Stimulated activated memory B cell treated with anti-CD40 and anti-IgM and Interleukin-4, amounts not matched to agents 10 μg/mL and 1 μg/mL and 100 μg/mL, for 72 hours (primary cell): ENCODE data around the gene MT1X.
"Not testable (repeated sequence)": the region's sequence is repeated elsewhere in the genome, so short reads cannot be mapped to it uniquely, and the experiment has no call there.

Experiments used
- ATAC-seq: fragments of 150-1000 bp; cut with Tn5 transposase; 2 replicates; pipeline ENCODE4 v1.10.0; 2021
- H3K27ac Mint-ChIP-seq: one replicate; pipeline ENCODE4 v1.8.0; 2022; ENCODE audit warnings: mild to moderate bottlenecking, mixed read lengths
- H3K27me3 Mint-ChIP-seq: one replicate; pipeline ENCODE4 v1.8.0; 2022; ENCODE audit warnings: mixed read lengths
- H3K36me3 Mint-ChIP-seq: one replicate; pipeline ENCODE4 v1.8.0; 2022; ENCODE audit warnings: mixed read lengths
- H3K4me1 Mint-ChIP-seq: one replicate; pipeline ENCODE4 v1.8.0; 2022; ENCODE audit warnings: mixed read lengths
- H3K4me3 Mint-ChIP-seq: one replicate; pipeline ENCODE4 v1.8.0; 2022; ENCODE audit warnings: mild to moderate bottlenecking, moderate library complexity, mixed read lengths
- H3K9me3 Mint-ChIP-seq: one replicate; pipeline ENCODE4 v1.8.0; 2022; ENCODE audit warnings: mixed read lengths

The MT1X gene

DNA sequence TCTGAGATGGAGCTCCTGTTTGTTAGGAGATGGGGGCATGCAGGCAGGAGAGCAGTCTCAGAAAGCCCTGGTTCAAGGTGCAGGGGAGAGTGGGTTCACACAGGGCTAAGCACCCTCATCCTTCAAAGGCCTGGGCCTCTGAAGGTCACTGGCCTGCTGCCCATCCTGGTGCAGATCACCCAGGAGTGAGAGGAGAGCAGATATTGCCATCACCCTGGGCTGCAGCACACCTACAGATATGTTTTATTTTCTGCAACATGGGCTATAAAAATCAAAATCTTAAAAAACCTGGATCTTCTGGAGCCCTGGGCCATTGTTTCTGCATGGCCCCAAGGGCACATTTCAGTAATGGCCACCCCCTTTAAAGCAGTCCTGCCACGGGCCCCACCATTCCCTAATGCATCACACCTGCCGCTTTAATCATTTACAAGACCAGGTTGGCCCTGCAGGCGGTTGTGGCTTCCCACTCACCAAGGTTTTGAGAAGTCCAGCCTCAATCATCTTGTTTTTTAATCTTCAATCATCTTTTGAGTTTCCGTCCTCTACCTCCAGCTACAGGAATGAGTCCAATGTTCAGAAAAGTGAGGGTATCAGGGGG is 27.3 kb downstream of the MT1X start:
- Mint-ChIP-seq H3K36me3 (no peaks in the 10 kb centered on the region), H3K9me3 (no peaks in the 10 kb centered on the region), H3K27ac (no peak overlapping the region), H3K4me3 (no peak overlapping the region), H3K4me1 (no peaks in the 10 kb centered on the region), H3K27me3 (no peaks in the 10 kb centered on the region)
- ATAC-seq: no peak

DNA sequence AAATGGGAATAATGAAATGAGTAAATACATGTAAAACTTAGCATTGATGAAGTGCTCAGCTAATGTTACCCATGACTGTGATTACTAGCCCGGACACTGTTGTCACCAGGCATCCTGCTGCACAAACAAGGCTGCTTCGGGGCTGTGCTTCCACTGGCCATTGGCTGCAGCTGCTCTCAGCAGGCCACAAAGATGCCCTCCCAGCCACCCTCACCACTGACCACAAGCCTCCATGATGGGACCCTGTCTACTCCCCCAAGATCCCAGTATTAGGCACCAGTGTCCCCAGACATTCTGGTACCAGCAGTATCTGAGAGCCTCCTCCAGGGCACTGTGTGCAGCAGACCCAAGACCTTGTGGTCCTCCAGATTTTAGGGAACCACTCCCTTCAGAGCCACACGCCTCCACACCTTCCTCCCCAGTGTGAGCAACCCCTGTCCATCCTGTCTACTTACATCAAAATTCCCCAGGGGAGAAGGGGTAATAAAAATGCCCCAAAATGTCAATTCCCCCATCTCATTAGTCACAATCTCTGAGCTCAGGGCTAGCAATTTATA is 28.0 kb downstream of the MT1X start:
- Mint-ChIP-seq H3K27ac (no peak overlapping the region), H3K4me3 (no peak overlapping the region)
- ATAC-seq: no peak

DNA sequence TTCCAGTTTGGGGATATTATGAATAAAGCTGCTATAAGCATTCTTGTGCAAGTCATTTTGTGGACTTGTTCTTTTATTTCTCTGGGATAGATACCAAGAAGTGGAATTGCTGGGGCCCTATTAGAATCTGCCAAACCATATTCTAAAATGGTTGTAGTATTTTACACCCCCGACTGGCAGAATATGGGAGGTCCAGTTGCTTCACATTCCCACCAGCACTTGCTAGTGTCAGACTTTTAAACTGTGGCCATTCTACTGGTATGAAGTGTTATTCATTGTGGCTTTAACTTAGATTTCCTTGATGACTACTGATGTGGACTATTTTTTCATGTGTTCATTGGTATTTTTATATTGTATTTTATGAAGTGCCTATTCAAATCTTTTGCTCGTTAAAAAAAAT is 29.6 kb downstream of the MT1X start:
- no peak overlapping the region for H3K4me3 Mint-ChIP-seq
- H3K4me1 Mint-ChIP-seq: no peaks in the 10 kb centered on the region
- H3K27me3 Mint-ChIP-seq: no peaks in the 10 kb centered on the region
- no peak overlapping the region for H3K27ac Mint-ChIP-seq
- no peak for ATAC-seq
- H3K36me3 Mint-ChIP-seq: no peaks in the 10 kb centered on the region
- H3K9me3 Mint-ChIP-seq: no peaks in the 10 kb centered on the region

More for the DNA sequence above, 28.0 kb downstream of the MT1X start:
- Mint-ChIP-seq H3K27me3 (no peaks in the 10 kb centered on the region), H3K4me1 (no peaks in the 10 kb centered on the region), H3K36me3 (no peaks in the 10 kb centered on the region), H3K9me3 (no peaks in the 10 kb centered on the region)

DNA sequence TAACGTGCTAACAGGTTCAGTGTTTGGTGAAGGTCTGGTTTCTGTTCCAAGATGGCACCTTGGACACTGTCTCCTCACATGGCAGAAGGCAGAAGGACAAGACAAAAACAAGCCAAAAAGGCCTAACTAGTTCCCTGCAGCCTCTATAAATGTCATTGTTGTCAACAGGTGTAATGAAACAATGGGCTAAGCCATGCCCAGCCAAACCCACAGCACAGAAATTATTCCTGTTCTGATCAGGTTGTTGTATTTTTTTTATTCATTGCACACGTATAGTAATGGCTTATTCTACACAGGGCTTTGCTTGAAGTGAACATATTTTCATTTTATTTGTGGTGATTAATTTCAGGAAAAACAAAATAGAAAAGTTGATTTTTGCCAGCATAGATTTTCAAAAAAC is 31.5 kb downstream of the MT1X start:
- ATAC-seq: no peak
- no peak overlapping the region for H3K4me3 Mint-ChIP-seq
- no peaks in the 10 kb centered on the region for H3K9me3 Mint-ChIP-seq
- H3K4me1 Mint-ChIP-seq: no peaks in the 10 kb centered on the region
- no peak overlapping the region for H3K27ac Mint-ChIP-seq
- H3K27me3 Mint-ChIP-seq: no peaks in the 10 kb centered on the region
- no peaks in the 10 kb centered on the region for H3K36me3 Mint-ChIP-seq

DNA sequence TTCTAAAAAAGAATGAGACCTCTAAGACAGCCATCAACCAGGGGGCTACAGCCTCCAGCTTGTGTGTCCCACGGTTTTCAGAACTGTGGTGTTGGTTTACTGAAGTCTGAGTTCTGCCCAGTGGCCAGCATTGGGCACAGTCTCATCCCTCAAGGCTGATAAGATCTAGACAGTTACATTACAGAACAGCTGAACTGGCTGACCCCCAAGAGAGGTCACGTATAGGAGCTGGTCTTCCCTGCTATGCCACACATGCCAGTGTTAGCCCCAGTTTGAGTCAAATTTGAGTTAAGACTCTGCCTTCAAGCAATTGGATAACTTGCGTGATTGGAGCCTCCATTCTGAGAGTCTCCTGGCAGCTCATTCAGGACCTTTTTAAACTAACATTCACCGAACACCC is 32.9 kb downstream of the MT1X start:
- no peaks in the 10 kb centered on the region for H3K9me3 Mint-ChIP-seq
- H3K4me3 Mint-ChIP-seq: no peak overlapping the region
- H3K27me3 Mint-ChIP-seq: no peaks in the 10 kb centered on the region
- H3K27ac Mint-ChIP-seq: no peak overlapping the region
- ATAC-seq: no peak
- H3K4me1 Mint-ChIP-seq: no peaks in the 10 kb centered on the region
- H3K36me3 Mint-ChIP-seq: no peaks in the 10 kb centered on the region

DNA sequence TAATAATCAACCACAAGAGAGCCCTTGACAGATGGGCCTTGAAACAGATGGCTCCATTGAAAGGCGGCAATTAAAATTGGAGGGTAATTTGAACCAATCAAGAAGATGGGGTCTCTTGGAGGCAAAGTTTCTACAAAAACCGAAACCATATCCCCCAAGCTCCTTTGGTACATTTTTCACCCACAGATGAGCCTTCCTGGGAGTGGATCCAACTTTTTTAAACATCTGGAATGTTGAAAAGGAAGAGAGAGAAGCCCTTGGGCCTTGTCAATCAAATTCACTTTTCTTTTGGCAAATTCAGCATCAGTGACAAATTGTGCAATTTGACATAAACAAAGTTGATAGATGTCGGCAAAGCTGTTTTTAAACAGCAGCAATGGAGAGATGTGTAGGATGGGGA is 34.5 kb downstream of the MT1X start:
- Mint-ChIP-seq H3K27me3 (no peaks in the 10 kb centered on the region), H3K9me3 (no peaks in the 10 kb centered on the region), H3K36me3 (no peaks in the 10 kb centered on the region), H3K4me1 (no peaks in the 10 kb centered on the region), H3K27ac (no peak overlapping the region), H3K4me3 (no peak overlapping the region)
- no peak for ATAC-seq

DNA sequence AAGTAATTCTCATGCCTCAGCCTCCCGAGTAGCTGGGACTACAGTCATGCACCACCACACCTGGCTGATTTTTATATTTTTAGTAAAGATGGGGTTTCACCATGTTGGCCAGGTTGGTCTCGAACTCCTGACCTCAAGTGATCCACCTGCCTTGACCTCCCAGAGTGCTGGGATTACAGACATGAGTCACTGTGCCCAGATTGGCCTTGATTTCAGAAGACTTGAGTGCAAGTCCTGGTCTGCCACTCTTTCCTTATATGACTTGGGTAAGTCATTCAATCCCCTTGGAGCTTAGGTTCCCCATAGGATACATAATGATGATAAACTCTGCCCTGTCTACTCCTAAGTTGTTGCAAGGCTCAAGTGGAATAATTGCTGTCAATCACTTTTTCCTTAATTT is 35.3 kb downstream of the MT1X start:
- not testable (repeated sequence) for H3K27me3 Mint-ChIP-seq, H3K4me1 Mint-ChIP-seq, H3K27ac Mint-ChIP-seq, H3K36me3 Mint-ChIP-seq, ATAC-seq, H3K9me3 Mint-ChIP-seq, H3K4me3 Mint-ChIP-seq

DNA sequence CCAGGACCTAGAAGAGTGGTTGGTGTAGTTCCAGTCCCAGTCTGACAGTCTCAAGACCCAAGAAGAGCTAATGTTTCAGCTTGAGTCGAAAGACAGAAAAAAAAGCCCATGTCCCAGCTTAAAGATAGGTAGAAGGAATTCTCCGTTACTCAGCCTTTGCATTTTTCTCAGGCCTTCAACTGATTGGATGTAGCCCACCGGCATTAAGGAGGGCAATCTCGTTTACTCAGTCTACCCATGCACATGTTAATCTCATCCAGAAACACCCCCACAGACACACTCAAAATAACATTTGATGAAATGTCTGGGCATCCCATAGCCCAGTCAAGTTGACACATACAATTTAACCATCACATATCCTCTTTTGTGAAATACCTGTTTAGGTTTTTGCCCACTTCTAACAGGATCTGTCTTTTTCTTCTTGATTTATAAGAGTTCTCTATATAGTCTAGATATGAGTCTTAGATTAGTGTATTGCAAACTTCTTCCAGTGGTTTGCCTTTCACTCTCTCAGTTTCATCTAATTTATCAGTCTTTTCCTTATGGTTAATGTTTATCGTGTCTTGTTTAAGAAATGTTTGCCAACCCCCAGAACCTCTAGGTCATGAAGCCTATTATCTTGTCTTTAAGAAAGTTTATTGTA is 40.1 kb downstream of the MT1X start:
- H3K4me1 Mint-ChIP-seq: no peaks in the 10 kb centered on the region
- H3K9me3 Mint-ChIP-seq: no peaks in the 10 kb centered on the region
- H3K4me3 Mint-ChIP-seq: no peak overlapping the region
- H3K27me3 Mint-ChIP-seq: peaks cover 15% of the 10 kb centered on the region
- no peak for ATAC-seq
- H3K27ac Mint-ChIP-seq: no peak overlapping the region
- no peaks in the 10 kb centered on the region for H3K36me3 Mint-ChIP-seq

DNA sequence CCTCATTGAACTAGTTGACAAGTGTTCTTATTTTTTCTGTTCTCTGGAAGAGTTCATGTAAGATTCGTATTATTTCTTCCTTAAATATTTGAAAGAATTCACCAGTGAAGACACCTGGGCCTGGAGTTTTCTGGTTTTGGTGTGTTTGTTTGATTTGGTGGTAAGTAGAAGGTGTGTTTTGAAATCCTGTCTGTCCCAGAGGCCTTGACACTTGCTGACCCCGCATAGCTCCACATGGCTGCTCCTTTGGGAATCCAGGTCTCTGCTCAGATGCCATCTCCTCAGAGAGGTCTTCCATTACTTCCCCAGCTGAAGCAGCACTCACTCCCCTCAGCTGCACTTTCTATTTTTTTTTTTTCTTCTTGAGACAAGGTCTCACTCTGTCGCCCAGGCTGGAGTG is 41.9 kb downstream of the MT1X start:
- ATAC-seq: no peak
- Mint-ChIP-seq H3K4me1 (peaks cover 7% of the 10 kb centered on the region), H3K4me3 (no peak overlapping the region), H3K9me3 (no peaks in the 10 kb centered on the region), H3K36me3 (no peaks in the 10 kb centered on the region), H3K27me3 (peaks cover 15% of the 10 kb centered on the region), H3K27ac (no peak overlapping the region)

DNA sequence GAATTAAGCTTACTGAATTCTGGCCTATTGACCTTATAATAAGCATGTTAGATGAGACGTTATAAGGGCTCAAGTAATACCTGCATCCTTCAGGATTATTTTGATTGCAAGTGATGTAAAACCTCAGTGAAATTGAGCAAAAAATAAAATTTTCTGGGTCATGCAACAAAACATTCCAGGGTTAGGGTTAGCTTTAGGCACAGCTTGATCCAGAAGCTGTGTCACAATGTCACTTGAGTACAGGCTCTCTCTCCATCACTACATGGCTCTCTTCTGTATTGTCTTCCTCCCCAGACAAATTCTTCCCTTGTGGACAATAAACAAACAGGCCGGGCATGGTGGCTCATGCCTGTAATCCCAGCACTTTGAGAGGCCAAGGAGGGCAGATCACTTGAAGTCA is 44.0 kb downstream of the MT1X start:
- Mint-ChIP-seq H3K4me1 (peaks cover 14% of the 10 kb centered on the region), H3K9me3 (no peaks in the 10 kb centered on the region), H3K27me3 (peaks cover 15% of the 10 kb centered on the region), H3K27ac (no peak overlapping the region), H3K36me3 (no peaks in the 10 kb centered on the region), H3K4me3 (no peak overlapping the region)
- no peak for ATAC-seq

DNA sequence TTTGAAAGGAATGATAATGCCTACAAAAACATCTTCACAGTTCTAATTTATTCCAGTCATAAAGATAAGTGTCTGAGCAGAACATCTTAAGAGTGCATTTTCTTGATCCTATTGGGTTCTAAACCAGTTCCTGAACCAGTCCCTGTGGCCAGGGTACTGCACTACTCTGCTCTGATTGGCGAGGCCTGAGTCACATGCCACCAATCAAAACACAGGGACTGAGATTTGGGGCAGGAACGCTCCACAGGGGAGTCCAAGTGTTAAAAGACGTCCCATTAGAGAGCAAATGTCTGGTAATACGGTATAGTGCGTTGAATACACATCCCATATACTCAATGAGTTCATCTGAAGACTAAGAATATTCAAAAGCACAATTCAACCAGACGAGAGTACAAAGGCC is 44.7 kb downstream of the MT1X start:
- H3K4me1 Mint-ChIP-seq: peaks cover 14% of the 10 kb centered on the region
- H3K9me3 Mint-ChIP-seq: no peaks in the 10 kb centered on the region
- peaks cover 15% of the 10 kb centered on the region for H3K27me3 Mint-ChIP-seq
- no peak for ATAC-seq
- no peak overlapping the region for H3K27ac Mint-ChIP-seq
- no peak overlapping the region for H3K4me3 Mint-ChIP-seq
- H3K36me3 Mint-ChIP-seq: no peaks in the 10 kb centered on the region

DNA sequence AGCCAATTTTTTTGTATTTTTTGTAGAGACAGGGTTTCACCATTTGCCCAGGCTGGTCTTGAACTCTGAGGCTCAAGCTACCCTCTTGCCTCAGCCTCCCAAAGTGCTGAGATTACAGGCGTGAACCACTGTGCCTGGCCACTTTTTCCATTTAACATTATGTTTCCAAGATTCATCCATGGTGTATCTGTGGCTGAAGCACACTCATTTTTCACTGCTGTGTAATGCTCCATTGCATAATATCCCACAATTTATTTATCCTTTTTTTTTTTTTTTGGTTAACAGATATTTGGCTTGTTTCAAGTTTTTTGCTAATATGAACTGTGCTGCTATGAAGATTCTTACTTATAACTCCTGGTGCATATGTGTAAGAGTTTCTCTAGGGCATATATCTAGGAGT is 45.8 kb downstream of the MT1X start:
- no peaks in the 10 kb centered on the region for H3K9me3 Mint-ChIP-seq
- no peaks in the 10 kb centered on the region for H3K36me3 Mint-ChIP-seq
- H3K4me1 Mint-ChIP-seq: peaks cover 14% of the 10 kb centered on the region
- H3K4me3 Mint-ChIP-seq: no peak overlapping the region
- ATAC-seq: no peak
- H3K27me3 Mint-ChIP-seq: peaks cover 15% of the 10 kb centered on the region
- no peak overlapping the region for H3K27ac Mint-ChIP-seq

DNA sequence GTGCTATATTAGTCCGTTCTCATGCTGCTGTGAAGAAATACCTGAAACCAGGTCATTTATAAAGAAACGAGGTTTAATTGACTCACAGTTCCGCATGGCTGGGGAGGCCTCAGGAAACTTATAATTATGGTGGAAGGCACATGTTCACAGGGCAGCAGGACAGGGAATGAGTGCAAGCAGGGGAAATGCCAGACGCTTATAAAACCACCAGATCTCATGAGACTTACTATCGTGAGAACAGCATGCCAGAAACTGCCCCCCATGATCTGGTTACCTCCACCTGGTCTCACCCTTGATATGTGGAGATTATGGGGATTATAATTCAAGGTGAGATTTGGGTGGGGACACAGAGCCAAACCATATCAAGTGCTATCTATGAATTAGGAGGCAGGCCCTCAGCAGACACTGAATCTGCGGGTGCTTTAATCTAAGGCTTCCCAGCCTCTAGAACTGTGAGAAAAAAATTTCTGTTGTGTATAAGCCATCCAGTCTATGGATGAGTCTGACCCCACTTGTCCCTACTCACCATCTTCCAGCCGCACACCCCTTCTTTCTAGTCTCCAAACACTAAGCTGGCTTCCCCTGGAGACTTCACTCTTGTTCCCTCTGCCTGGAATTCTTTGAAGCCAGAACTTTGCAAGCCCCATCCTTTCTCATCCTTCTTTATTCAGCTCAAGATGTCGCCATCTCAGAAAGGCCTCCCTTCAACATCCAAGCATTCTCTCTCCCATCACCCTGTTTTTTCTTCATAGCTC is 46.9 kb downstream of the MT1X start:
- Mint-ChIP-seq H3K4me1 (peaks cover 14% of the 10 kb centered on the region), H3K27ac (peak overlapping the region; percentile 88), H3K9me3 (no peaks in the 10 kb centered on the region), H3K27me3 (peaks cover 7% of the 10 kb centered on the region), H3K4me3 (peak overlapping the region; percentile 91), H3K36me3 (no peaks in the 10 kb centered on the region)
- no peak for ATAC-seq

DNA sequence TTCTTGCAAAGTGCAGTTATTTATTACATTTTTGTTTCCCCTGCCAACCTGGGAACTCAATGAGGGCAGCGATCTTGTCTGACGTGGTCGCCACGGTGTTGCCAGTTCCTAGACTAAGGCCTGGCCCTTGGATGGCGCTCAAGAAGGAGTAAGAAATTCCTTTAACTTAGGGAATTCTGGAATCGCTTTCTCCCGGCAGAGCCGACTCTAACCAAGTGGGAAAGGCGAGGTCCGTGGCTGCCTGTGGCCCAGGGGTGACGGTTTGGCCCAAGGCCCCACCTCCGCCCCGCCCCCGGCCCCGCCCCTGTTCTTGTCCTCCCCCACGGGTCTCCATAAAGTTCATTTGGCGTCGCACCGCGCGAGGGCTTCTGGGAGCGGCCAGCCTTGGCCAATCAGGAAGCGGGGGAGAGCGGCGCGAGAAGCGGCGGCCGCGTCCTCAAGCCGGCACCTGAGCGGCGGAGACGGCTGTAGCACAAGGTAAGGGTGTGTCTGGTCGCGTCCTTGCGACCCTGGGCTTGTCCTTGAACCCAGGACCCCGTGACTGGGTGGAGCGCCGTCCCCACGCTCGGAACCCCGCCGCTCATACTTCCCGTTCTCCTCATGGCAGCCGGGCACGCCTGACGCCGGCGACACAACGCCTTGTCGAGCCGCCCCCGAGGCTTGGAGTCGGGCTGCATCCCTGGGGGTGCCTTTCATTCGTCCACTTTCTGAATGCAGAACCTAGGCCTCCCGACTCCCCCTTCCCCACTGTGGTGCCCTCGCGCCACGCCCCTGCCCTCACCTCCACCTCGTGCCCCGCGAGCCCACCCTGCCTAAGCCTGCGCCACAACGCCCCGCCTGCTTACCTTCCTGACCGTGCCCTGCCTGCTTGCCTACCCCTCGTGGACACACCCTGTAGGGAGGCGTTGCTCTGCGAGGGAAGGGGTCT is 47.7 kb downstream of the MT1X start, which contains the start of gene NUP93:
Gene NUP93 (plus strand): TSS at position 395 of the 928 bp plus-strand sequence. CDS start 18,119 bp downstream, outside the sequence.
- H3K4me1 Mint-ChIP-seq: peaks cover 14% of the 10 kb centered on the region
- peak; percentile 96 for ATAC-seq
- no peaks in the 10 kb centered on the region for H3K9me3 Mint-ChIP-seq
- H3K27ac Mint-ChIP-seq: peak within 1 kb of the TSS; percentile 88
- peak within 1 kb of the TSS; percentile 91 for H3K4me3 Mint-ChIP-seq
- H3K36me3 Mint-ChIP-seq: no peaks in the 10 kb centered on the region
- H3K27me3 Mint-ChIP-seq: no peaks in the 10 kb centered on the region

DNA sequence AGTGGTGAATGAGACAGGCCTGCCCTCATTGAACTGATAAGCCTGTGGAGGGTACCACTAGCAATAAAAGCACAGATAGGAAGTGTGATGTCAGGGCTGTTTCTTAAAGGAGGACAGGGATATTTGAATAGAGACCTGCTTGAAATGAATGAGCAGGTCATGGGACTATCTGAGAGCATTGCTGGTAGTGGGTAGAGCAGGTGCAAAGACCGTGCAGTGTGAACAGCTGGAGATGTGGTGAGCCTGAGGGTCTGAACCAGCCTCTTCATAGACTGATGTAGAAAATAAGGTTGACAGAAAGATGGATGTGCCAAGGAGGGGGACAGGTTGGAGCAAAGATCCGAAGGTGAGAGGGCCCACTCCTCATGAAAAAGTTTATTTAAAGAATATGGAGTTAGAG is 50.1 kb downstream of the MT1X start:
- H3K27ac Mint-ChIP-seq: no peak overlapping the region
- no peaks in the 10 kb centered on the region for H3K9me3 Mint-ChIP-seq
- peaks cover 8% of the 10 kb centered on the region for H3K36me3 Mint-ChIP-seq
- ATAC-seq: peak; percentile 55
- H3K4me3 Mint-ChIP-seq: no peak overlapping the region
- H3K4me1 Mint-ChIP-seq: peaks cover 16% of the 10 kb centered on the region
- no peaks in the 10 kb centered on the region for H3K27me3 Mint-ChIP-seq
